Kidney (tissue), 14 donors: ENCODE data around the gene SRF. TPM values are rescaled to one million over a fixed set of nuclear protein-coding genes. Genes with fewer than 3 reads are reported as not detected.
A peak's percentile ranks its signal among the peaks of the same experiment; 100 is the strongest.

ENCODE experiments used
- DNase-seq, 5 donors: peaks; one replicate each; pipeline ENCODE4 v3.0.0-alpha.2; 2013 to 2020
- FAIRE-seq: peaks from 2 replicates; lab custom pipeline; 2012; peaks lifted over from hg19 to GRCh38; lab: Jason Lieb, UNC
- H3K27ac ChIP-seq, 2 donors: one replicate each; pipeline ENCODE4 v1.7.0; 2013; ENCODE audit warnings: low read depth in 2 of 2, low read length in 2 of 2, inconsistent platforms in 1 of 2
- H3K27me3 ChIP-seq: one replicate; pipeline ENCODE4 v1.7.1; 2013; ENCODE audit warnings: low read length, inconsistent platforms; ENCODE audit not compliant: control insufficient read depth, insufficient read depth
- H3K36me3 ChIP-seq, 3 donors: one replicate each; pipeline versions ENCODE4 v1.7.0 to v1.7.1; 2013; ENCODE audit warnings: low read length in 3 of 3, control low read depth in 1 of 3, inconsistent platforms in 1 of 3; ENCODE audit not compliant: insufficient read depth in 3 of 3, control insufficient read depth in 2 of 3
- H3K4me1 ChIP-seq, 3 donors: one replicate each; pipeline versions ENCODE4 v1.7.0 to v1.7.1; 2013; ENCODE audit warnings: low read length in 3 of 3, inconsistent platforms in 1 of 3, low read depth in 1 of 3; ENCODE audit not compliant: control insufficient read depth in 2 of 3, insufficient read depth in 2 of 3
- H3K4me3 ChIP-seq, 3 donors: one replicate each; pipeline versions ENCODE4 v1.7.0 to v1.8.1; 2013; ENCODE audit warnings: low read length in 3 of 3, control low read depth in 1 of 3, inconsistent platforms in 1 of 3
- H3K9ac ChIP-seq, 3 donors: one replicate each; pipeline versions ENCODE4 v1.7.0 to v1.7.1; 2013; ENCODE audit warnings: low read length in 3 of 3, control low read depth in 1 of 3, inconsistent platforms in 1 of 3
- H3K9me3 ChIP-seq, 3 donors: one replicate each; pipeline versions ENCODE4 v1.7.0 to v1.7.1; 2013; ENCODE audit warnings: low read length in 3 of 3, control low read depth in 1 of 3, inconsistent platforms in 1 of 3; ENCODE audit not compliant: control insufficient read depth in 2 of 3, insufficient read depth in 1 of 3
- CTCF ChIP-seq: IDR thresholded peaks from 3 replicates; pipeline ENCODE4 v1.5.1; 2012; ENCODE audit warnings: mild to moderate bottlenecking, moderate library complexity, borderline replicate concordance; ENCODE audit not compliant: insufficient read depth; ENCODE audit errors: extremely low read depth
- intact Hi-C: fragments of 100-400 bp; cut with DNase I; formaldehyde crosslinking; loops from one replicate; pipeline ENCODE4 v1.11.1; 2022
- polyA plus RNA-seq: library from polyadenylated mRNA; stranded (reverse); fragments of 350-450 nt; fragmentation: Illumina TruSeq; extraction: RNeasy Lipid Tissue Mini Kit (QIAGEN cat#74804); gene quantifications from one replicate; pipeline ENCODE4 v1.2.3, GENCODE V29; 2014; ENCODE audit warnings: low read depth, low replicate concordance; ENCODE audit not compliant: insufficient read depth
- total RNA-seq: library from RNA; stranded (reverse); fragmentation: NEBNext Ultra II Directional; extraction: Animal tissue kit (Norgen Biotek cat#: 25700); gene quantifications from one replicate; pipeline ENCODE4 v1.2.1, GENCODE V29; 2021
- donor health status: control.
- donor health status: control.
- donor health status: control.
- donor health status: control.
- donor health status: control.
- donor health status: DM: yes; HTN: yes; CAD: no.
- donor health status: Normal renal cell carcinoma (clear cell type).

The SRF gene
- total and polyA plus RNA-seq, 2 donors from 2014 or later: 13.8 to 30.6 TPM

DNA sequence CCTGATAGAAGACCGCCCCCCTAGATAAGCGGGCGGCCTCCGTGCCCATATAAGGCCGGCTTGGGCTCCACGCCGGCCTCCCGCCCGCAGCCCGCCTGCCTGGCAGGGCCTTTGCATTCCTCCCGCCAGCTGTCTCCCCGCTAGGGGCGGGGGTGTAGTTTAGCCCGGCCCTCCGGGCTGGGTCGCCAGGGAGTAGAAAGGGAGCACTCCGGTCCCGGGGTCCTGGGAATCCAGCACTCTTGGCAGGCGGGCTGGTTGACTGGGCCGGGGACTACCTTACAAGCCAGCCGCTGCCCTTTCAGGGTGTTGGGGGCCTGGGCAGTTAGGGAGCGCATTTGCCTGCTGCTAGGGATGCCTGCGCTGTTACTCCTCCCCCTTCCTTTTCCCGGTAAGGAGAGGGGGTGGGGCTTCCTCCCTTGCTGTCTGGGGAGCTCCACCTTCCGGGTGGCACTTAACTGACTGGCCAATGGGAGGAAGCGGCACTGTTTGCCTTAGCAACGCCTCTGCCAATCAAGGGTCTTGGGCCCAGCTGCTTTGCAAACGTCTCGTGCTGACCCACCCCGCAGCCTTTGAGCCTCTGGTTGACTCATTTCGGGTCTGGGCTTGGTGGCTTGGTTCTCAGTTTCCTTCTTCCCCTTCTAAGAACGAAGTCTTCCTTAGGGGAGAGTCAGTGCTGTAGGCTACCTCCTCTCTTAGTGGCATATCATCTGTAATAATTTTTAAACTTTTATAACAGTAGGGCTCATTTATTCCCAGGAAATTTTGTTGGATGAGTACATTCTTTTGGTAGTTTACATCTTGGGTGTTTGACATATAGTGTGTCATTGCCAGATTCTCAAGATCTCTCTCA lies 3.4 kb downstream of the SRF start:
- peak; percentile 13 for TF ChIP-seq CTCF
- FAIRE-seq (peak; percentile 92), DNase-seq (peak; percentile 97 to 99 (median 98))
- intact Hi-C loops: no loop called here
- no peaks in the 10 kb centered on the region for H3K27me3 ChIP-seq
- H3K4me3 ChIP-seq: peak overlapping the region; percentile 44 to 91 (median 65)
- peak overlapping the region in 2 of 3 donors; percentile 9 to 70 for H3K9ac ChIP-seq
- peak overlapping the region; percentile 92 to 96 for H3K27ac ChIP-seq
- no peaks in the 10 kb centered on the region for H3K9me3 ChIP-seq
- H3K36me3 ChIP-seq: peaks cover 17 to 40% (median 21%) of the 10 kb centered on the region in 3 donors
- peaks cover 0 to 25% (median 23%) of the 10 kb centered on the region in 3 donors for H3K4me1 ChIP-seq

GRCh38 chr6:43175676-43176422 lies 4.8 kb downstream of the SRF start:
- no peak for TF ChIP-seq CTCF
- no peak overlapping the region for H3K27ac ChIP-seq
- no peak for DNase-seq
- peaks cover 17 to 41% (median 21%) of the 10 kb centered on the region in 3 donors for H3K36me3 ChIP-seq
- H3K4me1 ChIP-seq: peaks cover 0 to 23% (median 22%) of the 10 kb centered on the region in 3 donors
- H3K4me3 ChIP-seq: no peak overlapping the region
- FAIRE-seq: no peak
- intact Hi-C loops: no loop called here
- H3K27me3 ChIP-seq: no peaks in the 10 kb centered on the region
- no peak overlapping the region for H3K9ac ChIP-seq
- H3K9me3 ChIP-seq: no peaks in the 10 kb centered on the region

DNA sequence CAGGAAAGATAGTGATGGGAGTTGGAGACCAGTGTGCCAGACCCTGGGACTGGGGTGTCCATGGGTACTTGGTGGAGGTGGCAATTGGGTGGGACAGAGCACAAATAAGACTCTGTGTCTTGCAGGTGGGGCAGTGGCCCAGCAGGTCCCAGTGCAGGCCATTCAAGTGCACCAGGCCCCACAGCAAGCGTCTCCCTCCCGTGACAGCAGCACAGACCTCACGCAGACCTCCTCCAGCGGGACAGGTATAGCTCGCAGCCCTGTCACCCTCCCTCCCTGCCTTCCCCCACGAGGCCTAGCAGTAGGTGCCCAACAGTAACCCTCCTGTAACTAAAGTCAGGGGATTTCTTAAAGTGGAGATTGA lies 5.3 kb downstream of the SRF start:
- intact Hi-C loops: no loop called here
- H3K27me3 ChIP-seq: no peaks in the 10 kb centered on the region
- H3K4me3 ChIP-seq: no peak overlapping the region
- FAIRE-seq (no peak), DNase-seq (no peak)
- TF ChIP-seq CTCF: no peak
- no peak overlapping the region for H3K9ac ChIP-seq
- H3K27ac ChIP-seq: no peak overlapping the region
- peaks cover 2 to 25% (median 22%) of the 10 kb centered on the region in 3 donors for H3K4me1 ChIP-seq
- H3K9me3 ChIP-seq: no peaks in the 10 kb centered on the region
- peaks cover 17 to 41% (median 21%) of the 10 kb centered on the region in 3 donors for H3K36me3 ChIP-seq
